ENCODE data around the gene RETREG2. TPM values are rescaled to one million over a fixed set of nuclear protein-coding genes. Genes with fewer than 3 reads are reported as not detected.

Gene RETREG2
- total RNA-seq, 4 donors from 2014 or later: 49.8 to 63.7 (median 57.6) TPM

DNA sequence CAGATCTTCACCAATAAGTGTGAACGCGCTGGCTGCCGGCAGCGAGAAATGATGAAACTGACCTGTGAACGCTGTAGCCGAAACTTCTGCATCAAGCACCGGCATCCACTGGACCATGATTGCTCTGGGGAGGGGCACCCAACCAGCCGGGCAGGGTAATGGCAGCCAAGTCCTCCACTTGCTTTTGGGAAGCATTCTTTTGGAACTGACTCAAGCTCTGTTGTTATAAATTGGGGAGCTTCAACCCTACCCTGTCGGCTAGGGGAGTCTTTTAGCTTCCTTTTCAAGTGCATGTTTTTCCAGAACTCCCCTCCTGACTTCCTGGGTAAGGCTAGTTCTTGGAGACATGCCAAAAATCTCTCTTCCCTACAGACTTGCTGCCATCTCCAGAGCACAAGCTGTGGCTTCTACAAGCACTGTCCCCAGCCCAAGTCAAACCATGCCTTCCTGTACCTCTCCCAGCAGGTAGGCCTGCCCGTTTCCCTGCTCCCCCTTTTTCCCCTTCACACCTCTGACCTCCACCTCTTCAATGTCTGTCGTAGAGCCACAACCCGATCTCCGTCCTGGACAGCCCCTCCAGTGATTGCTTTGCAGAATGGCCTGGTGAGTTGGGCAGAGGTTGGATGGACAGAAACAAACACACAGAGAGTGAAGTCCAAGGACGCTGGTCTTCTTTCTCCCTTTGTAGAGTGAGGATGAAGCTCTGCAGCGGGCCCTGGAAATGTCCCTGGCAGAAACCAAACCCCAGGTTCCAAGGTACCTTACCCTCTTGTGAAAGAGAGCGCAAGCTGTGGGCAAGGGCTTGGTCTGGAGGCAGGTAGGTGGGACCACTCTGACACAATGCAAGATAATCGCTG, 30.0 kb downstream of the RETREG2 start:
- Histone ChIP-seq H3K4me3 (peak overlapping the region in 1 of 2 donors; percentile 59), H3K36me3 (peaks cover 0 to 47% of the 10 kb centered on the region in 2 donors), H3K27ac (peak overlapping the region; percentile 73 to 99 (median 93)), H3K27me3 (no peaks in the 10 kb centered on the region), H3K9me3 (no peaks in the 10 kb centered on the region), H3K4me1 (peaks cover 0 to 29% (median 9%) of the 10 kb centered on the region in 3 donors)
- WGBS, 2 donors (ENCODE audit: low coverage in 1 of 2): 45 to 64% methylated on average over 8 to 11 of the region's 17 CpGs
- no peak for TF ChIP-seq POLR2A (IDR thresholded peaks at IDR 0.05)
- TF ChIP-seq POLR2AphosphoS5 (IDR thresholded peaks at IDR 0.05): peak; percentile 38
- ATAC-seq: no peak

DNA sequence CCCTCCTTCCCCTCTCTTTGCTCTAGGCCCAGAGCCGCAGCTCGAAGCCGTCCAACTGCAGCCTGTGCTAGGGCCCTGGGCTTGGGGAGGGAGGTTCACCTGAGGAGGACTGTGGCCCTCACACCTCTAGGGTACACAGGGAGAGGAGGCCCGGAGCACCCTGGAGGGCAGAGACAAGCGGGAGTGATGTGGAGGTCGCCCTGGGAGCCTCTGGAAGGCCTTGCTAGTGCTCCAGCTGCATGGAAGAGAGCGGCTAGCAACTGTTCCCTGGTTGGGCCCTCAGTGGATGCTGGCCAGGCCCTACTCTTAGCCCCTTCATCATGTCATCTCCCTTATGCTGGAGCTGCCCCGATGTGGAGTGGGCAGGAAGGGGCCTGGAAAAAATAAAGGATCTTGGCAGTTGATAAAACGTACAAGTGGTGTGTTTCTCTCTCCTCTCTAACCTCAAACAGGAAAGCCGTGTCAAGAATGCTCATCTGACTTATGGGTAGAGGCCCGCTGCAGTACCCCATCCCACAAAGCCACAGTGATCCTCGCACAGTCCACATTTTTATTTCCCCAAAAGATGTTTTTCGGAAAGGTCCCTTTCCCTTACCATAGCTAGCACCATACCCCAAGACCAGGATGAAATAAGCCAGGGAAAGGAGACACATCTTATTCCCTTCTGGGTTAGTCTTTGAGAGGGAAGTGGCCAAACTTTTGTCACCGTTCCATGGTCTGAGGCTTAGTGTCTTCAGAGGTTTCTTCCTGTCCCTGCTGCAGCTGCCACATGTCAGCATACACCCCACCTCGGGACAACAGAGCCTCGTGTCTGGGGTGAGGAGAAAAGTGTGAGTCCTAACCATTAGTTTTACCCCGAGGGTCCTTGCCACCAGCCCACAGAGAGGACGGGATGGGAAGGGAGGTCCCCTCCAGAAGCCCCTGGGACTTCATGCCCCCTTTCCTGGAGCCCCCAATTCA, 31.4 kb downstream of the RETREG2 start:
- H3K4me3 ChIP-seq: no peak overlapping the region
- H3K36me3 ChIP-seq: peaks cover 0 to 61% of the 10 kb centered on the region in 2 donors
- TF ChIP-seq POLR2AphosphoS5 (IDR thresholded peaks at IDR 0.05) (no peak), CTCF (IDR thresholded peaks at IDR 0.05) (no peak), EP300 (IDR thresholded peaks at IDR 0.05) (no peak), POLR2A (IDR thresholded peaks at IDR 0.05) (no peak)
- H3K9me3 ChIP-seq: no peaks in the 10 kb centered on the region
- peaks cover 0 to 29% (median 9%) of the 10 kb centered on the region in 3 donors for H3K4me1 ChIP-seq
- WGBS, 2 donors (ENCODE audit: low coverage in 1 of 2): 71 to 94% methylated on average over 3 to 12 of the region's 18 CpGs
- no peak for ATAC-seq
- H3K27ac ChIP-seq: peak overlapping the region in 1 of 4 donors; percentile 26
- H3K27me3 ChIP-seq: no peaks in the 10 kb centered on the region

DNA sequence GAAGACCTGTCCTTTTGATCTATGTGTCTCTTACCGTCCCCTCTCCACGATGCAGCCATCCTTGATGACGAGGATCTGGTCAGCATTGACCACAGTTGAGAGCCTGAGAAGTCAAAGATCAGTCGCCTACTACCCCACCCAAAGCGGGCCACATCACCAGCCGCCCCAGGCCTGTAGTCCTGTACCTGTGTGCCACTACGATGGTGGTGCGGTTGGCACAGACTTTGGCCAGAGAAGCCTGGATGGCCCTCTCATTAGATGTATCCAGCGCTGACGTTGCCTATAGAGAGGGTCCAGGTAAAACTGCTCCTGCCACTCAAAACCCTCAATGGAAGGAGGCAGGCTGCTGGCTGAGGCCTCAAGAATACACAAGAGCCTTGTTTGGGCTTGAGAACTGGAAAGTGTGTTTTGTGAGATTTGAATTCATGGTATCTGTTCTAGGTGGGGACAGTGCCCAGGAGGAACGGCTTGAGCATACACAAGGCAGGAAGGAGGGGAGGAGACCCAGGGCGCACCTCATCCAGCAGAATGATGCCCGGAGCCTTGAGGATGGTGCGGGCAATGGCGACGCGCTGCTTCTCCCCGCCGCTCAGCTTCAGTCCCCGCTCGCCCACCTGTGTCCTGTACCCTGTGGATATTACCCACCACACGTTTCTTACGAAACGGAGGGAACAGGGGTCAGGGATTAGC, 32.3 kb downstream of the RETREG2 start:
- H3K4me1 ChIP-seq: peaks cover 0 to 30% (median 9%) of the 10 kb centered on the region in 3 donors
- no peaks in the 10 kb centered on the region for H3K27me3 ChIP-seq
- H3K9me3 ChIP-seq: no peaks in the 10 kb centered on the region
- H3K27ac ChIP-seq: peak overlapping the region in 1 of 4 donors; percentile 16
- H3K36me3 ChIP-seq: peaks cover 0 to 70% of the 10 kb centered on the region in 2 donors
- 69 to 82% methylated on average over 7 to 13 of the region's 24 CpGs for WGBS, 2 donors (ENCODE audit: low coverage in 1 of 2)
- no peak for TF ChIP-seq EP300 (IDR thresholded peaks at IDR 0.05)
- no peak for TF ChIP-seq CTCF (IDR thresholded peaks at IDR 0.05)
- TF ChIP-seq POLR2A (IDR thresholded peaks at IDR 0.05): no peak
- no peak for TF ChIP-seq POLR2AphosphoS5 (IDR thresholded peaks at IDR 0.05)
- ATAC-seq: no peak
- H3K4me3 ChIP-seq: no peak overlapping the region

GRCh38 chr2:219210886-219211362, 32.8 kb downstream of the RETREG2 start:
- TF ChIP-seq POLR2AphosphoS5 (IDR thresholded peaks at IDR 0.05) (no peak), CTCF (IDR thresholded peaks at IDR 0.05) (no peak), POLR2A (IDR thresholded peaks at IDR 0.05) (no peak), EP300 (IDR thresholded peaks at IDR 0.05) (no peak)
- Histone ChIP-seq H3K4me1 (peaks cover 0 to 33% (median 9%) of the 10 kb centered on the region in 3 donors), H3K36me3 (peaks cover 0 to 75% of the 10 kb centered on the region in 2 donors), H3K4me3 (no peak overlapping the region), H3K27me3 (no peaks in the 10 kb centered on the region), H3K9me3 (no peaks in the 10 kb centered on the region), H3K27ac (no peak overlapping the region)
- no peak for ATAC-seq
- 86 to 87% methylated on average over 3 to 6 of the region's 9 CpGs for WGBS, 2 donors (ENCODE audit: low coverage in 1 of 2)
